Endothelial cell of umbilical vein (primary cell): ENCODE results near the gene SRCIN1. TPM values are rescaled to one million over a fixed set of nuclear protein-coding genes. Genes with fewer than 3 reads are reported as not detected.

Experiments used
- BruUV-seq: library from RNA; stranded (reverse); fragments of 400-500 nt; replicated peaks from 2 replicates; lab custom pipeline; 2021; lab: Mats Ljungman, UMichigan
- CTCF ChIA-PET: fragments of 300-600, 350-600 bp; sonication (Branson Sonifier 250); formaldehyde crosslinking; loops from one replicate; lab custom pipeline; 2021; ENCODE audit warnings: antibody characterized with exemption, inconsistent platforms; lab: Charles Lee
- POLR2A ChIA-PET: fragments of 300-600, 350-600 bp; sonication (Branson Sonifier 250); formaldehyde crosslinking; loops from one replicate; lab custom pipeline; 2021; ENCODE audit warnings: antibody characterized with exemption, inconsistent platforms; lab: Charles Lee
- DNase-seq: peaks from one replicate; pipeline ENCODE4 v3.0.0-alpha.2; 2011; ENCODE audit warnings: low read depth, low spot score
- FAIRE-seq: peaks from 2 replicates; lab custom pipeline; 2011; peaks lifted over from hg19 to GRCh38; lab: Jason Lieb, UNC
- H2AFZ ChIP-seq: 2 replicates; pipeline ENCODE4 v1.6.0; 2012; ENCODE audit warnings: low read depth, low read length, control low read depth, inconsistent platforms
- H3K27ac ChIP-seq: 2 replicates; pipeline ENCODE4 v1.5.1; 2011; ENCODE audit warnings: low read depth, mild to moderate bottlenecking, control low read depth, low read length, moderate library complexity; ENCODE audit not compliant: insufficient read depth
- H3K27me3 ChIP-seq, 2 experiments: 2 replicates each; pipeline versions ENCODE4 v1.6.0 to v1.6.1; 2011; ENCODE audit warnings: low read length in 2 of 2, mixed read lengths in 1 of 2; ENCODE audit not compliant: control insufficient read depth in 2 of 2, insufficient read depth in 2 of 2
- H3K36me3 ChIP-seq, 2 experiments: 2 replicates in 1 of 2; 3 replicates in 1 of 2; pipeline ENCODE4 v1.5.1; 2011; ENCODE audit warnings: low read length in 2 of 2, mild to moderate bottlenecking in 1 of 2, moderate library complexity in 1 of 2; ENCODE audit not compliant: control insufficient read depth in 2 of 2, insufficient read depth in 2 of 2; ENCODE audit errors: extremely low read depth in 1 of 2
- H3K4me1 ChIP-seq: 3 replicates; pipeline ENCODE4 v1.5.1; 2011; ENCODE audit warnings: mild to moderate bottlenecking, low read length; ENCODE audit not compliant: control insufficient read depth, insufficient read depth; ENCODE audit errors: extremely low read depth
- H3K4me2 ChIP-seq: 2 replicates; pipeline ENCODE4 v1.6.1; 2011; ENCODE audit warnings: low read length, control low read depth, mixed read lengths; ENCODE audit not compliant: insufficient read depth
- H3K4me3 ChIP-seq, 3 experiments: fragments of 200-600 bp in 1 of 3; sonication (generic), shearing (Covaris generic) in 1 of 3; replicated peaks in 1 of 3; 2 replicates each; pipeline ENCODE4 v1.5.1; 2011 to 2016; ENCODE audit warnings: control low read depth in 3 of 3, low read length in 3 of 3, mild to moderate bottlenecking in 2 of 3, inconsistent platforms in 1 of 3, low read depth in 1 of 3, moderate library complexity in 1 of 3; ENCODE audit not compliant: insufficient read depth in 1 of 3
- H3K79me2 ChIP-seq: 2 replicates; pipeline ENCODE4 v1.6.0; 2012; ENCODE audit warnings: low read length, inconsistent platforms; ENCODE audit not compliant: control insufficient read depth, insufficient read depth
- H3K9ac ChIP-seq: replicated peaks from 2 replicates; pipeline ENCODE3; 2011; ENCODE audit warnings: low read length, control low read depth; ENCODE audit not compliant: insufficient read depth; ENCODE audit errors: extremely low read depth
- H3K9me1 ChIP-seq: replicated peaks from 3 replicates; pipeline ENCODE4 v1.6.0; 2011; ENCODE audit warnings: mild to moderate bottlenecking, low read length; ENCODE audit not compliant: control insufficient read depth, insufficient read depth; ENCODE audit errors: extremely low read depth
- H3K9me3 ChIP-seq: replicated peaks from 2 replicates; pipeline ENCODE4 v1.5.1; 2012; ENCODE audit warnings: low read length, inconsistent platforms; ENCODE audit not compliant: control insufficient read depth, insufficient read depth
- H4K20me1 ChIP-seq: replicated peaks from 2 replicates; pipeline ENCODE3; 2011; ENCODE audit warnings: mild to moderate bottlenecking, low read length; ENCODE audit not compliant: control insufficient read depth, insufficient read depth; ENCODE audit errors: extremely low read depth
- FOS ChIP-seq: IDR thresholded peaks from 2 replicates; pipeline ENCODE4 v1.6.1; 2011; ENCODE audit warnings: mild to moderate bottlenecking, low read length, moderate library complexity, borderline replicate concordance; ENCODE audit not compliant: insufficient read depth
- GATA2 ChIP-seq: IDR thresholded peaks from 2 replicates; pipeline ENCODE4 v1.7.0; 2011; ENCODE audit warnings: low read depth, mild to moderate bottlenecking, moderate library complexity, mixed read lengths, low read length; ENCODE audit not compliant: insufficient read length, insufficient read depth
- MYC ChIP-seq: IDR thresholded peaks from one replicate; pipeline ENCODE4 v1.6.1; 2011; ENCODE audit warnings: mild to moderate bottlenecking, low read depth, low read length
- POLR2A ChIP-seq: IDR thresholded peaks from 2 replicates; pipeline ENCODE4 v1.6.1; 2012; ENCODE audit warnings: low read depth, mild to moderate bottlenecking, control low read depth, low read length
- POLR2AphosphoS5 ChIP-seq: IDR thresholded peaks from 2 replicates; pipeline ENCODE4 v1.6.1; 2012; ENCODE audit warnings: low read depth, mild to moderate bottlenecking, control low read depth, low read length, moderate library complexity; ENCODE audit not compliant: insufficient read depth
- dilution Hi-C: fragments of 300-500 bp; cut with MboI; formaldehyde crosslinking; loops from one replicate; pipeline ENCODE4 v1.15.0; 2019; ENCODE audit warnings: low sequenced_read_pairs; ENCODE audit not compliant: extremely low pct_ligation_motif_present
- intact Hi-C: fragments of 100-400 bp; cut with micrococcal nuclease; formaldehyde crosslinking; loops from one replicate; pipeline ENCODE4 v1.10.0; 2022
- polyA plus RNA-seq, 4 experiments: library from polyadenylated mRNA; depleted of rRNA in 3 of 4; stranded (reverse) in 3 of 4; unstranded in 1 of 4; fragments of >200 nt; gene quantifications; 2 replicates each; pipeline versions ENCODE4 v1.2.1 to v1.2.3, GENCODE V29; 2011 to 2012; ENCODE audit warnings: missing spikeins in 1 of 4
- total RNA-seq: library from RNA; stranded (reverse); gene quantifications from 2 replicates; pipeline ENCODE4 v1.2.3, GENCODE V29; 2021
- TF ChIP-seq, protein P1 (sequence below): IDR thresholded peaks from 2 replicates; pipeline ENCODE4 v1.6.1; 2011; ENCODE audit not compliant: insufficient read depth, insufficient read length
- TF ChIP-seq, protein P2 (sequence below), 2 donors: IDR thresholded peaks; 1 replicate in 1 of 2; 2 replicates in 1 of 2; pipeline ENCODE4 v1.5.1; 2011; ENCODE audit warnings: low read length in 2 of 2, mild to moderate bottlenecking in 2 of 2, moderate library complexity in 2 of 2, control low read depth in 1 of 2, inconsistent platforms in 1 of 2, low read depth in 1 of 2; ENCODE audit not compliant: insufficient read depth in 1 of 2; ENCODE audit errors: extremely low read depth in 1 of 2

SRCIN1 gene
- total and polyA plus RNA-seq, 2 donors (not counting 3 experiments of a cell fraction or from before 2014, with no cell fraction given) = 0.15 to 0.35 TPM

DNA sequence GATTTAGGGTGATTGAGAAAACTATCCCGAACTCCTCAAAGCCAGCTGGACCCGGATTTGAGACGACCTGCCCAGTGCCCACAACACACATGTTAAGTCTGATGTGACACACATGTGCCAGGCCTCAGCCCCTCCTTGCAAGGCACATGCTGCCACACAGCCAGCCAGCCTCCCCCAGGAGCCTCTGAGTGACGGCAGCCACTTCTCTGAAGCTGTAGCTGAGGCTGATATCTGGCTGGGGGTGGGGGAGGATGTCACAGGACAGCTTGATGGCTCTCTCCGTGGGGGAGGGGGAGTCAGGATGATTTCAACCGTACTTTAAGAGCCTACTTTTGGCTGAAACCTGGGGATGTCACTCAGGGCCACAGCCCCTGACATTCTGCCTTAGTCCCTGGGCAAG is 40.9 kb downstream of the SRCIN1 start:
- Histone ChIP-seq H3K27me3 (peaks cover 60 to 72% of the 10 kb centered on the region in 2 experiments), H2AFZ (no peak overlapping the region), H3K9me1 (no peaks in the 10 kb centered on the region), H4K20me1 (no peaks in the 10 kb centered on the region), H3K4me2 (no peak overlapping the region), H3K79me2 (no peaks in the 10 kb centered on the region), H3K9ac (no peak overlapping the region), H3K36me3 (no peaks in the 10 kb centered on the region), H3K4me3 (no peak overlapping the region), H3K27ac (no peak overlapping the region), H3K9me3 (no peaks in the 10 kb centered on the region), H3K4me1 (no peaks in the 10 kb centered on the region)
- ChIA-PET CTCF (interaction anchor here (1.1 kb wide), 2 partner anchors 42 to 216 kb away, joined by 3 read pairs; no protein-coding TSS in a partner anchor), POLR2A (no interaction called here)
- intact Hi-C loops (no loop called here), dilution Hi-C loops (no loop called here)
- BruUV-seq = no TSS peak
- FAIRE-seq (no peak), DNase-seq (no peak)
- TF ChIP-seq POLR2A = no peak
- TF ChIP-seq, protein P1, sequence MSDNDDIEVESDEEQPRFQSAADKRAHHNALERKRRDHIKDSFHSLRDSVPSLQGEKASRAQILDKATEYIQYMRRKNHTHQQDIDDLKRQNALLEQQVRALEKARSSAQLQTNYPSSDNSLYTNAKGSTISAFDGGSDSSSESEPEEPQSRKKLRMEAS = no peak
- no peak for TF ChIP-seq MYC
- TF ChIP-seq GATA2 = no peak
- TF ChIP-seq, protein P2, sequence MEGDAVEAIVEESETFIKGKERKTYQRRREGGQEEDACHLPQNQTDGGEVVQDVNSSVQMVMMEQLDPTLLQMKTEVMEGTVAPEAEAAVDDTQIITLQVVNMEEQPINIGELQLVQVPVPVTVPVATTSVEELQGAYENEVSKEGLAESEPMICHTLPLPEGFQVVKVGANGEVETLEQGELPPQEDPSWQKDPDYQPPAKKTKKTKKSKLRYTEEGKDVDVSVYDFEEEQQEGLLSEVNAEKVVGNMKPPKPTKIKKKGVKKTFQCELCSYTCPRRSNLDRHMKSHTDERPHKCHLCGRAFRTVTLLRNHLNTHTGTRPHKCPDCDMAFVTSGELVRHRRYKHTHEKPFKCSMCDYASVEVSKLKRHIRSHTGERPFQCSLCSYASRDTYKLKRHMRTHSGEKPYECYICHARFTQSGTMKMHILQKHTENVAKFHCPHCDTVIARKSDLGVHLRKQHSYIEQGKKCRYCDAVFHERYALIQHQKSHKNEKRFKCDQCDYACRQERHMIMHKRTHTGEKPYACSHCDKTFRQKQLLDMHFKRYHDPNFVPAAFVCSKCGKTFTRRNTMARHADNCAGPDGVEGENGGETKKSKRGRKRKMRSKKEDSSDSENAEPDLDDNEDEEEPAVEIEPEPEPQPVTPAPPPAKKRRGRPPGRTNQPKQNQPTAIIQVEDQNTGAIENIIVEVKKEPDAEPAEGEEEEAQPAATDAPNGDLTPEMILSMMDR (IDR thresholded peaks at IDR 0.05; ENCODE audit: extremely low read depth in 1 of 2, insufficient read depth in 1 of 2, low read depth in 1 of 2, low read length in 2 of 2) = no peak
- no peak for TF ChIP-seq FOS
- no peak for TF ChIP-seq POLR2AphosphoS5
